Thymus (tissue), 14 donors: ENCODE measurements around the gene SLC25A52. TPM values are rescaled to one million over a fixed set of nuclear protein-coding genes. Genes with fewer than 3 reads are reported as not detected.
A peak's percentile ranks its signal among the peaks of the same experiment; 100 is the strongest.
"Not testable (repeated sequence)": the region's sequence is repeated elsewhere in the genome, so short reads cannot be mapped to it uniquely, and the experiment has no call there.

Source experiments
- DNase-seq, 9 donors: peaks; one replicate each; pipeline ENCODE4 v3.0.0-alpha.2; 2013; ENCODE audit warnings: low spot score in 9 of 9, low read depth in 6 of 9, missing footprints in 1 of 9
- H3K27ac ChIP-seq, 2 donors: one replicate each; pipeline ENCODE4 v1.5.1; 2013; ENCODE audit warnings: control low read depth in 1 of 2, low read depth in 1 of 2, low read length in 1 of 2, mild to moderate bottlenecking in 1 of 2, moderate library complexity in 1 of 2
- H3K27me3 ChIP-seq, 2 donors: one replicate each; pipeline ENCODE4 v1.5.1; 2013; ENCODE audit warnings: low read length in 1 of 2; ENCODE audit not compliant: control insufficient read depth in 2 of 2, insufficient read depth in 1 of 2
- H3K36me3 ChIP-seq, 2 donors: one replicate each; pipeline ENCODE4 v1.5.1; 2013; ENCODE audit warnings: low read length in 1 of 2, mild to moderate bottlenecking in 1 of 2, moderate library complexity in 1 of 2; ENCODE audit not compliant: control insufficient read depth in 2 of 2, insufficient read depth in 2 of 2
- H3K4me1 ChIP-seq, 2 donors: one replicate each; pipeline ENCODE4 v1.5.1; 2013; ENCODE audit warnings: low read length in 2 of 2; ENCODE audit not compliant: control insufficient read depth in 2 of 2, insufficient read depth in 2 of 2
- H3K4me3 ChIP-seq, 2 donors: one replicate each; pipeline ENCODE4 v1.5.1; 2013; ENCODE audit warnings: low read length in 2 of 2, control low read depth in 1 of 2, mild to moderate bottlenecking in 1 of 2
- H3K9me3 ChIP-seq, 2 donors: one replicate each; pipeline ENCODE4 v1.5.1; 2013; ENCODE audit warnings: low read length in 1 of 2, mild to moderate bottlenecking in 1 of 2; ENCODE audit not compliant: control insufficient read depth in 2 of 2, insufficient read depth in 1 of 2
- WGBS: extraction: QIAGEN DNeasy Blood & Tissue Kit; methylation state at CpG from one replicate; pipeline ENCODE4 v1.1.7; 2013; 5-methylcytosine and 5-hydroxymethylcytosine counted together
- long read RNA-seq, 10 donors: transcript quantifications; one replicate each; lab custom pipeline, GENCODE V29; 2026
- polyA plus RNA-seq: library from polyadenylated mRNA; stranded (reverse); fragments of 200-250 nt; gene quantifications from one replicate; pipeline ENCODE4 v1.2.3, GENCODE V29; 2013
- total RNA-seq: library from RNA; stranded (reverse); fragments of 120-200 nt; gene quantifications from one replicate; pipeline ENCODE4 v1.2.4, GENCODE V29; 2013
- donor health status: healthy.

SLC25A52 gene, protein sequence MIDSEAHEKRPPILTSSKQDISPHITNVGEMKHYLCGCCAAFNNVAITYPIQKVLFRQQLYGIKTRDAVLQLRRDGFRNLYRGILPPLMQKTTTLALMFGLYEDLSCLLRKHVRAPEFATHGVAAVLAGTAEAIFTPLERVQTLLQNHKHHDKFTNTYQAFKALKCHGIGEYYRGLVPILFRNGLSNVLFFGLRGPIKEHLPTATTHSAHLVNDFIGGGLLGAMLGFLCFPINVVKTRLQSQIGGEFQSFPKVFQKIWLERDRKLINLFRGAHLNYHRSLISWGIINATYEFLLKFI
- total RNA-seq (0.09 TPM), polyA plus RNA-seq (not detected)
- long read RNA-seq, donor 1 = 0 reads
- long read RNA-seq, donor 2 = 0 reads
- long read RNA-seq, donor 3, partial matches to known transcripts = 0 of 1 reads
- long read RNA-seq, donor 3, other reads (novel, unspliced or antisense) = 0 of 1 reads
- long read RNA-seq, donor 4 = 0 reads
- long read RNA-seq, donor 5 = 0 reads
- long read RNA-seq, donor 6 = 0 reads
- long read RNA-seq, donor 7 = 0 reads
- long read RNA-seq, donor 8, partial matches to known transcripts = 0 of 1 reads
- long read RNA-seq, donor 8, other reads (novel, unspliced or antisense) = 0 of 1 reads
- long read RNA-seq, donor 9 = 0 reads
- long read RNA-seq, donor 10, partial matches to known transcripts = 0 of 1 reads
- long read RNA-seq, donor 10, other reads (novel, unspliced or antisense) = 0 of 1 reads

DNA sequence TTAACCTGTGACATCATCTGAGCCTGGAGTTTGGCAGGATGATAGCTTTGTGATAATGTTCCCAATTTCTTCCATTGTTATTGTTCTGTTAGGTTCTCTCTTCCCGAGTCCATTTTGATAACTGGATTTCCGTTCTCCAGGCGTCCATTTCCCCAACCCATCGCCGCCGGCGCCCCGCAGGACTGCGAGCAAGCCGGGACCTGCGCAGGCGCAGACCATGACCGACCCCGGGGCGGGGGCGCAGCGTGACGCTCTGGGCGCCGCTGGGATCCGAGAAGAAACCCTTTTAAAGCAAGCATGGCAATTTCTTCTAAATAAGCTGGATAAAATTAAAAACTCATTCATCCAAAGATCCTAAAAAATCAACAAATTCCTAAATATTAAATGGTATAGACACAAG, at the start of gene SLC25A52:
SLC25A52 (minus strand) TSS at position 186 of the 400 bp plus-strand sequence. CDS start 219 bp downstream, outside the sequence.
- H3K36me3 ChIP-seq = no peaks in the 10 kb centered on the region
- H3K4me3 ChIP-seq = no peak within 1 kb of the TSS
- no peaks in the 10 kb centered on the region for H3K9me3 ChIP-seq
- no peaks in the 10 kb centered on the region for H3K4me1 ChIP-seq
- WGBS = 83% methylated on average over 21 of the region's 21 CpGs
- H3K27ac ChIP-seq = no peak within 1 kb of the TSS
- no peaks in the 10 kb centered on the region for H3K27me3 ChIP-seq
- DNase-seq = no peak

DNA sequence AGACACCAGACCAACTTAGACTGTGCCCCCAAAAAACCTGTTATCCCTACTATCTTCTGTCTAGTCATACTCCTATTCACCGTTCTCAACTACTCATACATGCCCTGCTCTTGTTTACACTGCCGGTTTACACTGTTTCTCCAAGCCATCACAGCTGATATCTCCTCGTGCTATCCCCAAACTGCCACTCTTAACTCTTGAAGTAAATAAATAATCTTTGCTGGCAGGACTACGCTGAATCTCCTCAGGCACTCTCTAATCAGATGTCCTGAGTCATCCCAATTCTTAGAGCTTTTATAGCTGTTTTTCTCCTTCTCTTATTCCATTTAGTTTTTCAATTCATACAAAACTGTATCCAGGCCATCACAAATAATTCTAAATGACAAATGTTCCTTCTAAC, 48.4 kb upstream of the SLC25A52 start:
- not testable (repeated sequence) for H3K27ac ChIP-seq, H3K36me3 ChIP-seq, DNase-seq, H3K27me3 ChIP-seq, H3K4me3 ChIP-seq, H3K4me1 ChIP-seq, H3K9me3 ChIP-seq
- WGBS = 98% methylated on average over 4 of the region's 4 CpGs

DNA sequence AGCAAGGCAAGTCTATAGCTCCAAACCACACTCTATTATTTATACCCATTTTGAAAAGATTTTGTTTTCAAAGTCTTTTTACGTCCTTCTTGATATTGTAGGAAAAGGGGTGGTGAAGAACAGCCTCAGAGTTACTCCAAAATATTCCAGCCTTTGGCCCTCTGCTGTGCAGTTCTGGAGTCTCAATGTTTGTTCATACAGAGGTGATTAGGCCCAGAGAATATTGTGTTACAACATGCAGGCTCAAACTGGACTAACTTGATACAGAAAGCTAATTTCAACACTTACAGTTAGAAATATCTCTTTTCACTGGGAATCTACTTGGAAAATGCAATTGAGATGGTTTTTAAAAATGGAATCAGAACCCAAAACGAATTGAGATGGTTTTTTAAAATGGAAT, 40.4 kb upstream of the SLC25A52 start:
- WGBS = 80% methylated on average over 2 of the region's 2 CpGs
- no peak overlapping the region for H3K27ac ChIP-seq
- H3K4me3 ChIP-seq = no peak overlapping the region
- no peaks in the 10 kb centered on the region for H3K9me3 ChIP-seq
- no peaks in the 10 kb centered on the region for H3K4me1 ChIP-seq
- H3K27me3 ChIP-seq = no peaks in the 10 kb centered on the region
- H3K36me3 ChIP-seq = no peaks in the 10 kb centered on the region
- DNase-seq = no peak

DNA sequence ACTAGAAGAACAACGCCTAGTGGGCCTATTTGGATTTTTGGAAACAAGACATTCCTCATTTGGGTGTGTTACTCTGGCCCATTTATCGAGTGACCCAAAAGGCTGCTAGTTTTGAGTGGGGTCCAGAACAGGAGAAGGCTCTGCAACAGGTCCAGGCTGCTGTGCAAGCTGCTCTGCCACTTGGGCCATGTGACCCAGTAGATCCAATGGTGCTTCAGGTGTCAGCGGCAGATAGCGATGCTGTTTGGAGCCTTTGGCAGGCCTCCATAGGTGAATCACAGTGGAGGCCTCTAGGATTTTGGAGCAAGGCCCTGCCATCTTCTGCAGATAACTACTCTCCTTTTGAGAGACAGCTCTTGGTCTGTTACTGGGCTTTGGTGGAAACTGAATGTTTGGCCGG, 38.6 kb upstream of the SLC25A52 start:
- H3K36me3 ChIP-seq, H3K4me3 ChIP-seq, H3K27me3 ChIP-seq, H3K4me1 ChIP-seq, H3K9me3 ChIP-seq, DNase-seq, H3K27ac ChIP-seq: not testable (repeated sequence)
- WGBS = 98% methylated on average over 5 of the region's 5 CpGs

DNA sequence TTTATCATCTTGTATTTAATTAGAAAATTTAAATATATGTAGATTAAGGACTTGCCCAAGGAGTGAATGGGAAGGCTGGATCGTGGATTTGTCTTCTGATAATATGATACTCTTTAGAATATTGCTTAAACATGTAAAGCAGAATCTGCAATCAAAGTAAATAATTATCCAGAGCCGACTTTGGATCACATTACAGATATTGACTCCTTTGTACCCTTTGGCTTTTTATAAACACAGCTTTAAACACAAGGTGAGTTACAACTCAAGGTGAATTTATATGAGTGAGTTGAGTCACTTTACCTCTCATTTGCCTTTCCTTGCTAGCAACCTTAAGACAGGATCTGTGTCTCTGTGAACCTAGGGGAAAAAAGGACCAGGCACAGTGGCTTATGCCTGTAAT, 37.7 kb upstream of the SLC25A52 start:
- Histone ChIP-seq H3K4me1 (no peaks in the 10 kb centered on the region), H3K27ac (no peak overlapping the region), H3K4me3 (no peak overlapping the region), H3K27me3 (no peaks in the 10 kb centered on the region), H3K9me3 (no peaks in the 10 kb centered on the region), H3K36me3 (no peaks in the 10 kb centered on the region)
- no peak for DNase-seq
- 44% methylated on average over 2 of the region's 2 CpGs for WGBS

DNA sequence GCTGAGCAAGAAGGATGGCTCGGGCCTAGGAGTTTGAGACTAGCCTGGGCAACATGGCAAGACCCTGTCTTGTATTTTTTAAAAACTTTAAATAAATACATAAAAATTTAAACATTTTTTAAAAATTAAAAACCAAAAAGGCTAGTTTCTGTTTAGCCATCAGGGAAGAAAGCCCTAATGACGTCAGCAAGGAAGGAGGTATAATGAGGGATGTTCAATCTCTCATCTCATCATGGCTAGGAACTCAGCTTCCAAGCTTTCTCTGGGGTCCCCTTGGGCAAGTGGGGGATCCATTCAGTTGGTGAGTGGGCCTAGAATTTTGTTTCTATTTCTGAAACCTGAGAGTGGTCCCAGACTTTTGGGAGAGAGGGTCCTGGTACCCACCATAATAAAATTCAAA, 35.1 kb upstream of the SLC25A52 start:
- Histone ChIP-seq H3K9me3 (no peaks in the 10 kb centered on the region), H3K27ac (no peak overlapping the region), H3K4me1 (no peaks in the 10 kb centered on the region), H3K27me3 (no peaks in the 10 kb centered on the region), H3K4me3 (no peak overlapping the region), H3K36me3 (no peaks in the 10 kb centered on the region)
- WGBS = 96% methylated on average over 2 of the region's 2 CpGs
- DNase-seq = no peak

DNA sequence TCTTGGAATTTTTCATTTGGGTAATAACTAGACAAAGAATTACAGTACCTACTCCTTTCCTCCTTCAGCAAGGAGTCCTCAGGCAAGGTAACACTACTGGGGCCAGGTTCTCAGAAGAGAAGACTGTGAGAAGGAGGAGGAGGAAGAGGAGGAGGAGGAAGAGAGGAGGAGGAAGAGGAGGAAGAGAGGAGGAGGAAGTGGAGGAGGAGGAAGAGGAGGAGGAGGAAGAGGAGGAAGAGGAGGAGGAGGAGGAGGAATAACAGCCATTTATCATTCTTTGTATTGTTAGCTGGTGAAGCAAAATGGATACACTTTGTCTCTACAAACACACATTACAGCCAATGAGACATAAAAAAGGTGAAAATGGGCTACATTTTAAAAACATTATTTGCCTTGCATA, 32.9 kb upstream of the SLC25A52 start:
- H3K9me3 ChIP-seq = no peaks in the 10 kb centered on the region
- H3K27ac ChIP-seq = no peak overlapping the region
- DNase-seq = no peak
- H3K27me3 ChIP-seq = no peaks in the 10 kb centered on the region
- no peaks in the 10 kb centered on the region for H3K36me3 ChIP-seq
- no peak overlapping the region for H3K4me3 ChIP-seq
- no peaks in the 10 kb centered on the region for H3K4me1 ChIP-seq

DNA sequence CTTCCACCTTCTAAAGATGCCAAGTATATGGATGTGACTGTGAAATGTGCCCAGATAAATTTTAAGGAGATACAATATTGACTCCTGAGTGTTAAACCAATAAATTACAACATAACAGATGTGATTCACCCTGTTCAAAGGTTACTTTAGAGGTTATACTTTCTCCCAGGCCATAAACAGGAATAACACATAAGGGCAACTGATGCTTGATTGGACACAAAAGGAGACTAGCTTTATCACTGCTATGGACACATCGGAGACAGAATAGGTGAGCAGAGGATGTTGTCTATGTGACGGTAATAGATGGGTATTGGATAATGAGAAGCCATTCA, 31.9 kb upstream of the SLC25A52 start:
- Histone ChIP-seq H3K36me3 (no peaks in the 10 kb centered on the region), H3K4me1 (no peaks in the 10 kb centered on the region), H3K4me3 (no peak overlapping the region), H3K27ac (no peak overlapping the region), H3K27me3 (no peaks in the 10 kb centered on the region), H3K9me3 (no peaks in the 10 kb centered on the region)
- WGBS = 98% methylated on average over 2 of the region's 2 CpGs
- DNase-seq = no peak

DNA sequence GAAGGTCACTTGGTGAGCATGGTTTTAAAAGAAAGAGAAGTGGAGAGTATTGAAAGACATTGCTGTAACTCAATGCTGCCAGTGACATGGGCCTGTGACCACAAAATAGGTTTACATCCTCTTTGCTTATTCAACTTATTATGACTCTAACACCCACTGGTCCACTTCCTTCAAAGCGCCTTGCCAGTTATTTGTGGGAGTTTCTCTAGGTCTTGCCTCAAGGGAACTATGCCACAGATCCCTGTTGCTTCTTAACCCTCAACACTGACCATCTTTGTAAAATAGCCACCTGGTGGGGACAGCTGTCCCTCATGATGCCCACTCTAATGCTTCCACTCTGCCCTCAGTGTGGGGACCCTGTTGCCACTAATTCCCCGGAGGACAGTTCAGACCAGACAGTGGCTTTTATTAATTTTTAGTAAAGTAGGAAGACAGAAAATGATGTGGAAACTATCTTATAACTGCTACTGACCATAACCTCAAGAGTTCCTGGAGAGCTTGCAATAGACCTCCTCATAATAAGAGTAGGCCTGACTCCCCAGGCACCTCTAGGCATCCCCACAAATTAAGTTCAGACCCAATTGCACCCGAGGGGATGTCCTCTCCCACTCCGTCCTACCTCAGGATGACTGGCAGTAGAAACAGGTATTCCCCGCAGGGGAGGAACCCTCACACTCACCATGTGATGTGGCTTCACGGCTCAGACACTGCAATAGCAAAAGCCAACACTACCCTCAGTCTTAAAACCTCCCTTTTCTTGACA, 31.3 kb upstream of the SLC25A52 start:
- peak in 1 of 9 donors; percentile 10 for DNase-seq

More for the DNA sequence above, 31.3 kb upstream of the SLC25A52 start:
- Histone ChIP-seq H3K27ac (no peak overlapping the region), H3K27me3 (no peaks in the 10 kb centered on the region), H3K4me3 (no peak overlapping the region), H3K4me1 (no peaks in the 10 kb centered on the region), H3K9me3 (no peaks in the 10 kb centered on the region), H3K36me3 (no peaks in the 10 kb centered on the region)
- 81% methylated on average over 6 of the region's 6 CpGs for WGBS
